ENCODE measurements around the gene RPH3AL.

GRCh38 chr17:371583-371982 lies 19.0 kb upstream of the RPH3AL start:
- TF ChIP-seq CTCF (IDR thresholded peaks at IDR 0.05) = no peak
- no peak for TF ChIP-seq ZFX (IDR thresholded peaks at IDR 0.05; ENCODE audit: borderline replicate concordance)

Data from 22Rv1 (cell line).